ENCODE results near the gene IL10RB. TPM values are rescaled to one million over a fixed set of nuclear protein-coding genes. Genes with fewer than 3 reads are reported as not detected.

IL10RB gene
- total and polyA plus RNA-seq, 10 donors = 25.4 to 89.7 (median 55.3) TPM

DNA sequence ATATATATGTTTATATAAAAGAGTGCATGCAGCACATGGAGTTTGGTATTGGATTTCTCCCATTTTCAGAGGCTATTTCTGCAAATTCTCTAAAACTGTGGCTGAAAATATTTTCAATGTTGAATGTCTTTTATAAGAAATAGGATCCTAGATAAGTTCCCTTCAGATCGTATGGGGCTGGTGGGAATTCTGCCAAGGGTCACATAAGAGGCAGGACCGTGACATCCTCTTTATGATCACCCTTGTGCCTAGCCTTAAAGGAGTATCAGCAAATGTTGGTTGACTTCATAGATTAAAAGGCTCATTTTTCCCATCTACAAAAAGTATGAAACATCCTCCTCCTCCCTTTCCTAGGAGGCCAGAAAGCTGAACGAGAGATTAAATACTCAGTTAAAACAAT lies 37.7 kb upstream of the IL10RB start:
- Histone ChIP-seq H3K36me3 (no peaks in the 10 kb centered on the region), H3K4me1 (peaks cover 21 to 50% (median 37%) of the 10 kb centered on the region in 6 donors), H3K4me3 (no peak overlapping the region), H3K27me3 (replicated peaks in 1 of 7) (no peaks in the 10 kb centered on the region), H3K9me3 (no peaks in the 10 kb centered on the region), H3K27ac (peak overlapping the region in 2 of 8 donors; percentile 6 to 99)
- WGBS, 5 donors = 52 to 64% (median 59%) methylated on average over 3 of the region's 3 CpGs
- TF ChIP-seq POLR2A (IDR thresholded peaks at IDR 0.05) (no peak), CTCF (IDR thresholded peaks at IDR 0.05 in 8 of 11, conservative IDR thresholded peaks at IDR 0.05 in 3 of 11) (no peak), POLR2AphosphoS5 (IDR thresholded peaks at IDR 0.05) (no peak)
- intact Hi-C loops (cut with DNase I; ENCODE audit: low total_unique reads) = no loop called here
- DNase-seq = no peak

GRCh38 chr21:33229099-33229783 lies 36.9 kb upstream of the IL10RB start:
- DNase-seq = no peak
- Histone ChIP-seq H3K9me3 (no peaks in the 10 kb centered on the region), H3K4me3 (peak overlapping the region in 7 of 8 donors; percentile 12 to 97 (median 93)), H3K4me1 (peaks cover 27 to 58% (median 43%) of the 10 kb centered on the region in 6 donors), H3K27me3 (replicated peaks in 1 of 7) (no peaks in the 10 kb centered on the region), H3K36me3 (peaks cover 0 to under 1% (median 0%) of the 10 kb centered on the region in 6 donors), H3K27ac (peak overlapping the region; percentile 97 to 100 (median 99))
- TF ChIP-seq CTCF (IDR thresholded peaks at IDR 0.05 in 8 of 11, conservative IDR thresholded peaks at IDR 0.05 in 3 of 11) (no peak), POLR2A (IDR thresholded peaks at IDR 0.05) (no peak), POLR2AphosphoS5 (IDR thresholded peaks at IDR 0.05) (no peak)
- intact Hi-C loops (cut with DNase I; ENCODE audit: low total_unique reads) = no loop called here
- 38 to 44% (median 41%) methylated on average over 18 of the region's 18 CpGs for WGBS, 5 donors

GRCh38 chr21:33229784-33230544 lies 36.2 kb upstream of the IL10RB start, which contains the start of gene IFNAR2:
Gene IFNAR2, plus strand, starts transcription at chr21:33229938. Its CDS starts 11,985 bp downstream, at chr21:33241923.
- peak within 1 kb of the TSS; percentile 91 to 97 (median 94) for H3K4me3 ChIP-seq
- peak; percentile 96 for DNase-seq
- H3K9me3 ChIP-seq = no peaks in the 10 kb centered on the region
- H3K4me1 ChIP-seq = peaks cover 30 to 65% (median 50%) of the 10 kb centered on the region in 6 donors
- peak within 1 kb of the TSS; percentile 97 to 100 (median 99) for H3K27ac ChIP-seq
- WGBS, 5 donors = 0 to 1% (median 0%) methylated on average over 37 to 95 of the region's 95 CpGs
- no peaks in the 10 kb centered on the region for H3K27me3 ChIP-seq (replicated peaks in 1 of 7)
- intact Hi-C loops (cut with DNase I; ENCODE audit: low total_unique reads) = no loop called here
- TF ChIP-seq CTCF (IDR thresholded peaks at IDR 0.05 in 8 of 11, conservative IDR thresholded peaks at IDR 0.05 in 3 of 11) (peak in 1 of 11 experiments; percentile 0), POLR2AphosphoS5 (IDR thresholded peaks at IDR 0.05) (peak; percentile 90 to 94 (median 92)), POLR2A (IDR thresholded peaks at IDR 0.05) (peak in 2 of 3 donors; percentile 60 to 70)
- peaks cover 0 to 6% (median 0%) of the 10 kb centered on the region in 6 donors for H3K36me3 ChIP-seq

Data from spleen (tissue), 11 donors.